GM19467 (cell line): ENCODE results near the gene CLIC5.

Source experiments
- ATAC-seq: cut with Tn5 transposase; IDR thresholded peaks from one replicate; pipeline ENCODE4 v1.9.1; 2021; ENCODE audit warnings: mild to moderate bottlenecking, moderate library complexity; ENCODE audit not compliant: unreplicated experiment

Gene CLIC5

GRCh38 chr6:45900808-45901752 is 114.6 kb downstream of the CLIC5 start:
- ATAC-seq = no peak

- ATAC-seq = no peak
These were observed 116.0 kb downstream of the CLIC5 start for GRCh38 chr6:45899683-45899946.

DNA sequence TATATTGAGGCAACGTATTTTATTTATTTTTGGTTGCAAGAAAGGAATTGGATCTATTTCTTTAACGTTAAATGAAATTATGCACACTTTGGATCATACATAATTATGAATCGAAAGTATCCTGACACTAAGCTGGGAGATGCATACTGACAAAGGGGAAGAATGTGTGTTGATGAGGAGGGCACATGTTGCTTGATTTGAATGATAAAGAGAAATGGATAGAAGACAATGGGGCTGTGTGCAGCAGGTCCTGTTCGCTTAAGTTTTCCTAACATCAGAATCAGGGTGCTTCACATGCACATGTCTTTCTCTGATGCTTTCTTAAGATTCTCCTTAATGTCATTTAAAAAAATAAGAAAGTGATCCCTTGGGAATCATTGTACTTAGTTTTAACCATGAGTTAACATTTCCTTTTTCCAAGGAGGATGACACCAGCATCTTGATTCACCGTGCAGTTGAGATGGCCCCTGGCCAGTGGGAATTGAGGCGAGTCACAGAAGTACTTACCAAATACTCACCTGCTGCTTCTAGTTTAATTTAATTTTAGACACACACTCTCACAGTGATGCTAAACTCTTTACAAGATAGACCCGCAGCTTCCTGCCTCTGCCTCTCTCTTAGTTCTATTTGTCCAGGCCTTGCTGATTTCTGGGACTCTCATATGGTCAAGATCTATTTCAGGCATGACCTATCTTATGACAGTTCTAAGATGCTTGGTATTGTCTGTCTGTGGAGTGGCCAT is 116.5 kb downstream of the CLIC5 start:
- ATAC-seq = no peak

DNA sequence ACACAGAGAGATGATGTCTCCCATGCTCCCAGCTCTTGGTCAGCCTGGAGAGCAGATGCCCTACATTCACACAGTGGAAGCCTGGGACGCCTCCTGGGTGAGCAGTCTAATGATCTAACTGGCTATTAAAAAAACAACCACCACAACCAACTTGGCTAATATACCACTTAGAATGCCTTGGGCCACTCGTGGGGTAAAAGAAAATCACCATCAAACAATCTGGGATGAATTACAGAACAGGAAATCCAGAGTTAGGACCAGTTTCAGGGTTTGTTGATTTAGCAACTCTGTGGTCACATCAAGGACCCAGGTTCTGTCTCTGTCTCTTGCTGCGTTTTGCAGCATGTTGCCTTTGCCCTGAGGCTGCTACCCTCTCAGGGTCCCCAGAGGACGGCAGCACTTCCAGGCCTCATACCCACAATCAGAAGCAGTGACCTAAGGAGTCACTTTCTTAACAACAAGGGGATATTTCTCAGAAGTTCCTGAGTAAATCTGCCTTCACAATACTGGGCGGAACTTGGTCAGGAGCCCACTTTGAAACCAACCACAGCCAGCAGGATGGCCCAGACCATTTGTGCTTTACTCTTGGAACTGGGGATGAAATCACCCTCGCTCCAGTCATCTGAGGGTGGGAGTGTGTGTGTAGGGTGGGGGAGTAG is 118.7 kb downstream of the CLIC5 start:
- no peak for ATAC-seq

DNA sequence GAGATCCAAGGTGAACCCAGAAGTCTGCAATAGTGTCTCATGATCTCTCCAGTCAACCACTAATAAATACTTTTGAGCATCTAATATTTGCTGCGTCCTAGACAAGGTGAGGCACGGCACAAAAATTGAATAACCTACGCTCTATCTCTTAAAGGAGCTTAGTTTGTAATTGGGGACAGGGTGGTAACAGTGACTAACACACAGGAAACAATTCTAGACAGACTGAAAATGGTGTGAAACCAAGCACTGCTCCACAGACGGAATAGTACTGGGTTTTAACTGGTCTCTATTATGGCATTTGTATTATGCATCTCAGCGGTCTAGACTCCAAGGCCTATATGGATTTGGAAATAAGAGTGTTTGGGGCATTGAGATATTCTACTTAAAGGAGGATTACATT is 120.1 kb downstream of the CLIC5 start:
- no peak for ATAC-seq

DNA sequence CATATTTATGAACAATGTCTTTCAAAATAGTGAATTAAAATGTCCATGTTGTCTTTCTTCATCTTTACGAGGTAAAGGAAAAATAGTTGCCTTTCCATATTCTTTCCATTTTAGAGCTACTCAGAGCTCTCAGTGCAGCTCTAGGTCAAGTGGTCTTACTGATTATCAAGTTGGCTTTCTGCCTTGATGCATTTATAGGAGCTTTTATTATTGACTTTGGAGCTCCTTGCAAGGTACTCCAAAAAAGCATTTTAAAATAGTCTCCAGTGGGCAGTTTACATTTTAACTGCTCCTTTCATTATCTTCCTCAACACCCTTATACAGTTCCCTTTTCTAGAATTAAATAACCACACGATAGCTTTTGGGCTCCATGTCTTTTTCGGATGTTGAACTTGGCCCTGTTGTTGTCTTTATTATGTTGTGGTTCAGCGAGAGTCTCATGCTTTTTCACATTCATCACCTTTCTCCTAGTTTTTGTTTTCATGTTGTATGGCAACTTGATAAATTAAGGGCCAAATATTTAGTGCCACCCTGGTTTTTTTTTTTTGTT is 122.9 kb downstream of the CLIC5 start:
- no peak for ATAC-seq

- no peak for ATAC-seq
These were observed 123.5 kb downstream of the CLIC5 start for GRCh38 chr6:45892196-45892595.

DNA sequence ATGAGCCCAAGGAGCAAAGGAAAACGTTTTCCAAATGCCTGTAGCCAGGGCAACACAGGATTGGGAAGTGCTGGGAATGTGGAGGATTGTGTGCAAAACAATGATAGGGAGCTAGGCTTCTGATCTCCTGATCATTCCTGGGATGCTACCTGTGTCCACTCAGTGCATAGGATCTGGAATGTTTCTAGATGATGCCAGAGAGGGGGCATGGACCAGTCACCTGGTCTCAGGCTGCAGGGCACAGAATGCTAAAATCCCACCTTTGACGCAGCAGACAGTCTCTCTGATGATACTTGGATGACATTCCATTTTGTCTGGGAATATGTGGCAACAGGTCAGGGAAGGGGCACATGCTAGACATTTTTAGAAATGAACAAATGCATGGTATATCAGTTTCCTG is 128.9 kb downstream of the CLIC5 start:
- ATAC-seq = no peak

- no peak for ATAC-seq
These were observed 131.3 kb downstream of the CLIC5 start for GRCh38 chr6:45884336-45884735.

DNA sequence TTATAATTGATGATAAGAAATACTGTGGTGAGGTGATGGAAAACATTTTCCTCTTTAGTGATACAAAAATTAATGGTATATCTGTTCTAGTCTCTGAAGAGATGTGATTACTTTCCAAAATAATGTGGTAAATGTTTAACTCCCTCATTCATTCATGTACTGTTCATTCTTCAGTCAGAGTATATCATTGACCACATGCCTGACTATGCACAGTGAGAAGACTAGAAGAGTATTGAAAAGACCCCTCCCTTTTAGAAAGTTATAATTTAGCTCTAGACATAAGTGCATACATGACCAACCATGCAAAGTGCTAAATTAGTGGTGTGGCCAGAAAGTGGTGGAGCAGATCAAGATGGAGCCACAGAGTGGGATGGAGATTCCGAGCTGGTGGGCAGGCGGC is 133.0 kb downstream of the CLIC5 start:
- no peak for ATAC-seq

- no peak for ATAC-seq
These were observed 133.8 kb downstream of the CLIC5 start for GRCh38 chr6:45881705-45882467.

- ATAC-seq = no peak
These were observed 135.0 kb downstream of the CLIC5 start for GRCh38 chr6:45880676-45881075.

DNA sequence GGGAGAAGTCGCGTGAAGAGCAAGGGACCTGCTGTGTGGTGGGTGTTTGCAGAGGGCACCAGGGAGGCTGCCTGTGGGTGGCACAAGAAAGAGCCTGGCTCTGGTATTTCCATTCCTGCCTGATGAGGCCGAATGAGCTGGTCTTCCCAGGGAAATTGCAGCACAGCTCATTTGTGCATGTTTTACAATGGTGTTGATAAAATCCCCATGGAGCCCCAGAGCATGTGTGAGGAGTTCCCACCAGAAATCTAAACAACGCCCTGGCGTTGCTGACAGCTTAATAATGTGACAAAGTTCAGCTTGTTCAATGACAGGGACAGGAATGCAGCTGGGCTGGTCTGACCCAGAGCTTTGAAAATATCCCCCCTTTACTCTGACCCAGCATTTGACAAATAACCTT is 135.5 kb downstream of the CLIC5 start:
- ATAC-seq = no peak

- ATAC-seq = no peak
These were observed 137.6 kb downstream of the CLIC5 start for GRCh38 chr6:45877970-45878590.

- ATAC-seq = no peak
These were observed 142.8 kb downstream of the CLIC5 start for GRCh38 chr6:45872827-45873365.

DNA sequence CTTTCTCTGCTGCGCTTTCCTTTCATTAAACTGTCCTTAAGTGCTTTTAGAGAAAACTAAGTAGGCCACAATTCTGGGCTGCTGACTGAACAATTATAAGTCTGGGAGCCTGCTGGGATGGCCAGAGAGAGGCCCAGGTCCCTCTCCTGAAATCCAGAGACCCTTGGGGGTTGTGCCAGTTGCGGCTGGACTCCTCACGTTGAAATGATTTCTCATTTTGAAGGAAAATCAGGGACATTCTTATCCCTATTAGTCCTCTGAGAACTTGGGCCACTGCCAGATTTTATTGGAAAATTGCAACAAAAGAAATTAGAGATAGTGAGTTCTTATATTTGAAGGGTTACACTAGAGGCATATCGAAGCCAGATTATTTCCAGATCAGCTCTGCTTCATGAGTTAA is 145.1 kb downstream of the CLIC5 start:
- no peak for ATAC-seq

- no peak for ATAC-seq
These were observed 151.0 kb downstream of the CLIC5 start for GRCh38 chr6:45864651-45865050.

DNA sequence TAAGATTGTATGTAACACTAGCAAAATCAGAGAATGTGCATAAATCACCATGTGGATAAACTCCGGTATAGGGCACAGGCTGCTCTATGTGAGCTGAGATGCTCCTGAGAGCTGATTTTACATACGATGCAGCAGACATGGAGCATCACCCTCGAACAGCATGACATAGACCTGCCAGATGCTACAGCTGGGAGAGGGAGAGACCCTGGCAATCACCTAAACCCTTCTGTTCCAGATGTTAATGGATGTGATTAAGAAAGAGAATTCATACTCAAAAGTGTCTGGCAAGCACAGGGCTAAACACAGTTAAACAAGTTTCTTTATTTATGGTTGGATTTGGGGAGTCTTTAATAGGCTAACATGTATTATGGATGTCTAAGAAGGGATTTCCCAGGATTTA is 157.0 kb downstream of the CLIC5 start:
- no peak for ATAC-seq

GRCh38 chr6:45857827-45858226 is 157.8 kb downstream of the CLIC5 start:
- ATAC-seq = no peak
